T-cell (primary cell): ENCODE results near the gene CBFB. TPM values are rescaled to one million over a fixed set of nuclear protein-coding genes. Genes with fewer than 3 reads are reported as not detected.

Experiments
- ATAC-seq, 4 experiments: fragments of 200-7000 bp in 3 of 4; fragments of 150-1000 bp in 1 of 4; cut with Tn5 transposase; replicated peaks in 1 of 4; 1 replicate in 3 of 4; 2 replicates in 1 of 4; pipeline ENCODE4 v1.10.0; 2021; ENCODE audit warnings: moderate library complexity in 3 of 4, mild to moderate bottlenecking in 2 of 4, moderate number of reproducible peaks in 1 of 4
- CTCF ChIA-PET, 2 donors: fragments of 300-600 bp; sonication (Branson Sonifier 250); formaldehyde crosslinking; loops; one replicate each; lab custom pipeline; 2022; ENCODE audit warnings: antibody characterized with exemption in 2 of 2; lab: Charles Lee
- POLR2A ChIA-PET, 2 donors: fragments of 300-600 bp; sonication (Branson Sonifier 250); formaldehyde crosslinking; loops; one replicate each; lab custom pipeline; 2022; ENCODE audit warnings: antibody characterized with exemption in 2 of 2; lab: Charles Lee
- DNase-seq, 35 experiments: peaks; one replicate each; pipeline versions ENCODE4 v3.0.0 to v3.0.0-alpha.2; 2013 to 2023
- H3K27ac ChIP-seq: one replicate; pipeline ENCODE4 v1.5.1; 2013; ENCODE audit warnings: low read length
- H3K27me3 ChIP-seq, 2 experiments: replicated peaks in 1 of 2; 1 replicate in 1 of 2; 2 replicates in 1 of 2; pipeline versions ENCODE4 v1.6.1 to v1.7.0; 2013; ENCODE audit warnings: low read length in 1 of 2, mixed read lengths in 1 of 2; ENCODE audit not compliant: control insufficient read depth in 2 of 2, insufficient read depth in 2 of 2; ENCODE audit errors: extremely low read depth in 1 of 2
- H3K36me3 ChIP-seq, 2 donors: 1 replicate in 1 of 2; 2 replicates in 1 of 2; pipeline versions ENCODE4 v1.6.1 to v1.7.0; 2013; ENCODE audit warnings: low read length in 1 of 2; ENCODE audit not compliant: control insufficient read depth in 2 of 2, insufficient read depth in 1 of 2; ENCODE audit errors: extremely low read depth in 1 of 2
- H3K4me1 ChIP-seq, 2 experiments: 1 replicate in 1 of 2; 2 replicates in 1 of 2; pipeline versions ENCODE4 v1.6.1 to v1.7.0; 2013; ENCODE audit warnings: low read length in 2 of 2, mixed read lengths in 1 of 2; ENCODE audit not compliant: insufficient read depth in 2 of 2, control insufficient read depth in 1 of 2; ENCODE audit errors: extremely low read depth in 1 of 2
- H3K4me3 ChIP-seq, 2 donors: 1 replicate in 1 of 2; 2 replicates in 1 of 2; pipeline versions ENCODE4 v1.5.1 to v1.7.0; 2013; ENCODE audit warnings: mild to moderate bottlenecking in 2 of 2, low read length in 1 of 2, moderate library complexity in 1 of 2; ENCODE audit not compliant: control insufficient read depth in 1 of 2; ENCODE audit errors: extremely low read depth in 1 of 2
- H3K9me3 ChIP-seq: 2 replicates; pipeline ENCODE4 v1.7.0; 2013
- H3K27ac Mint-ChIP-seq, 2 donors: one replicate each; pipeline ENCODE4 v1.8.0; 2020 to 2021; ENCODE audit warnings: mild to moderate bottlenecking in 2 of 2, mixed read lengths in 2 of 2
- H3K27me3 Mint-ChIP-seq, 2 donors: one replicate each; pipeline ENCODE4 v1.8.0; 2021 to 2022; ENCODE audit warnings: mixed read lengths in 2 of 2
- H3K36me3 Mint-ChIP-seq: one replicate; pipeline ENCODE4 v1.8.0; 2021; ENCODE audit warnings: mixed read lengths
- H3K4me1 Mint-ChIP-seq, 3 donors: one replicate each; pipeline ENCODE4 v1.8.0; 2020 to 2022; ENCODE audit warnings: mixed read lengths in 3 of 3, mild to moderate bottlenecking in 1 of 3
- H3K4me3 Mint-ChIP-seq, 3 donors: one replicate each; pipeline ENCODE4 v1.8.0; 2020 to 2022; ENCODE audit warnings: mild to moderate bottlenecking in 3 of 3, mixed read lengths in 3 of 3, moderate library complexity in 3 of 3
- H3K9me3 Mint-ChIP-seq, 3 donors: one replicate each; pipeline ENCODE4 v1.8.0; 2020 to 2022; ENCODE audit warnings: mixed read lengths in 3 of 3
- WGBS: methylation state at CpG from one replicate; pipeline ENCODE4 v1.1.5; 2013; ENCODE audit warnings: missing lambda C conversion rate; ENCODE audit not compliant: insufficient coverage; 5-methylcytosine and 5-hydroxymethylcytosine counted together
- total RNA-seq, 35 experiments: library from RNA in 6 of 35; stranded (reverse) in 6 of 35; fragments of 120-200 nt in 1 of 35; gene quantifications; one replicate each; pipeline versions ENCODE4 v1.2.1 to v1.2.4 and lab custom pipeline; 2013 to 2026

CBFB gene
- total RNA-seq, result 100 to 1,000 TPM in 2 of 5 donors, 10 to 100 TPM in 3; 80.0 to 115 (median 96.5) TPM
- total RNA-seq (2013), result 97.3 TPM
- total RNA-seq (lab: John Stamatoyannopoulos, UW), result 77.3 to 336 (median 113) reads per million in 29 experiments

DNA sequence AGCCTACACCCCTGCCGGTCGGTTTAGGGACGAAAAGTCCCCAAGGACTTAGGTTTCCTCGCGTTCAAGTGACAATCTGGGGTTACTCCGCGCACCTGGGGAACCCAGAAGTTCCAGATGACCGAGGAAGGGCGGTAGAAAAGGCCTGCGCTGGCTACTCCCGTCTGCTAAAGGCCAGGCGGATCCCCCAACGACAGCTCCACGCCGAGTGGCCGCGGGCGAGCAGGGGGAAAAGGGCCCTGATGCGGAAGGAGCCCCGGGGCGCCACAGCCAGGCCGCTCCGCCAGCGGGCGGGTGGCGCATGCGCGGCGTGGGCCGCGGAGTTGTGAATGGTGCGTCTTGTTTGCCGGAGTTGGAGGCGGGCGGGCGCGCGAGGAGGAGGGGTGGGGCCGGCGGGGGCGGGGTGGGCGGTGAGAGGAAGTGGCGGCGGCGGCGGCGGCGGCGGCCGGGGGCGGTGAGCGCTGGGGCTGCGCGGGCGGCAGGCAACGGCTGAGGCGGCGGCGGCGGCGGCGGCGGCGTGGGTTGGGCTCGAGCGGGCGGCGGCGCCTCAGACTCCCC lies at the start of gene CBFB:
TSS of gene CBFB (plus strand) at position 454 of the 558 bp plus-strand sequence. CDS start 259 bp downstream, outside the sequence.
- ATAC-seq (peak; percentile 87 to 88 (median 88)), DNase-seq (peak; percentile 88 to 97 (median 93))
- Mint-ChIP-seq H3K27me3 (no peaks in the 10 kb centered on the region), H3K36me3 (peaks cover 10% of the 10 kb centered on the region), H3K4me3 (peak within 1 kb of the TSS; percentile 86 to 90 (median 89)), H3K9me3 (no peaks in the 10 kb centered on the region), H3K4me1 (peaks cover 43 to 51% (median 50%) of the 10 kb centered on the region in 3 donors), H3K27ac (peak within 1 kb of the TSS; percentile 93 to 96)
- H3K4me1 ChIP-seq, result peaks cover 11 to 38% of the 10 kb centered on the region in 2 experiments
- POLR2A ChIA-PET, result interaction anchor here (0.5 to 0.7 kb wide), 5 partner anchors 10 to 159 kb away, joined by 4 to 13 read pairs (median 7); no protein-coding TSS in a partner anchor
- CTCF ChIA-PET, result interaction anchor here (0.6 to 1.7 kb wide), 9 partner anchors 9 to 131 kb away, joined by 3 to 14 read pairs (median 4); partner anchors contain the start of genes FBXL8 (in 1 of the 2) and TRADD (in 1 of the 2)
- peak within 1 kb of the TSS; percentile 69 to 70 for H3K4me3 ChIP-seq
- H3K36me3 ChIP-seq, result no peaks in the 10 kb centered on the region
- 0% methylated on average over 46 of the region's 69 CpGs for WGBS
- no peaks in the 10 kb centered on the region for H3K9me3 ChIP-seq
- no peaks in the 10 kb centered on the region for H3K27me3 ChIP-seq
- H3K27ac ChIP-seq, result peak within 1 kb of the TSS; percentile 98

- H3K4me3 Mint-ChIP-seq, result no peak overlapping the region
- no peak for DNase-seq
- ChIA-PET CTCF (interaction anchor here in 1 of 2 donors (0.7 kb wide), 1 partner anchor 30 kb away, joined by 3 read pairs; no protein-coding TSS in a partner anchor), POLR2A (interaction anchor here in 1 of 2 donors (0.6 kb wide), 1 partner anchor 326 kb away, joined by 6 read pairs; no protein-coding TSS in a partner anchor)
- ATAC-seq, result no peak
- H3K9me3 Mint-ChIP-seq, result no peaks in the 10 kb centered on the region
- no peaks in the 10 kb centered on the region for H3K27me3 Mint-ChIP-seq
- H3K4me1 ChIP-seq, result peaks cover 0 to 27% of the 10 kb centered on the region in 2 experiments
- no peaks in the 10 kb centered on the region for H3K27me3 ChIP-seq
- peaks cover 21 to 37% (median 30%) of the 10 kb centered on the region in 3 donors for H3K4me1 Mint-ChIP-seq
- H3K36me3 Mint-ChIP-seq, result no peaks in the 10 kb centered on the region
- H3K27ac Mint-ChIP-seq, result no peak overlapping the region
- no peak overlapping the region for H3K4me3 ChIP-seq
- no peaks in the 10 kb centered on the region for H3K9me3 ChIP-seq
- 100% methylated on average over 1 of the region's 9 CpGs for WGBS
- no peak overlapping the region for H3K27ac ChIP-seq
- no peaks in the 10 kb centered on the region for H3K36me3 ChIP-seq
Observed at GRCh38 chr16:66983033-66983432, 45.9 kb upstream of the CBFB start.

- Histone ChIP-seq H3K4me1 (peaks cover 0 to 27% of the 10 kb centered on the region in 2 experiments), H3K9me3 (no peaks in the 10 kb centered on the region), H3K27me3 (peaks cover 0 to 2% of the 10 kb centered on the region in 2 experiments), H3K27ac (peak overlapping the region; percentile 72), H3K36me3 (no peaks in the 10 kb centered on the region), H3K4me3 (no peak overlapping the region)
- ChIA-PET CTCF (interaction anchor here in 1 of 2 donors (0.6 kb wide), 2 partner anchors 24 to 537 kb away, joined by 3 read pairs; partner anchors contain the start of gene CES3), POLR2A (no interaction called here)
- no peaks in the 10 kb centered on the region for H3K36me3 Mint-ChIP-seq
- 30% methylated on average over 2 of the region's 4 CpGs for WGBS
- H3K27ac Mint-ChIP-seq, result peak overlapping the region; percentile 94 to 98
- no peaks in the 10 kb centered on the region for H3K27me3 Mint-ChIP-seq
- DNase-seq (no peak), ATAC-seq (peak; percentile 48 to 89 (median 86))
- H3K9me3 Mint-ChIP-seq, result no peaks in the 10 kb centered on the region
- peaks cover 21 to 37% (median 30%) of the 10 kb centered on the region in 3 donors for H3K4me1 Mint-ChIP-seq
- peak overlapping the region in 1 of 3 donors; percentile 47 for H3K4me3 Mint-ChIP-seq
Observed at GRCh38 chr16:66984892-66985311, 44.0 kb upstream of the CBFB start.

DNA sequence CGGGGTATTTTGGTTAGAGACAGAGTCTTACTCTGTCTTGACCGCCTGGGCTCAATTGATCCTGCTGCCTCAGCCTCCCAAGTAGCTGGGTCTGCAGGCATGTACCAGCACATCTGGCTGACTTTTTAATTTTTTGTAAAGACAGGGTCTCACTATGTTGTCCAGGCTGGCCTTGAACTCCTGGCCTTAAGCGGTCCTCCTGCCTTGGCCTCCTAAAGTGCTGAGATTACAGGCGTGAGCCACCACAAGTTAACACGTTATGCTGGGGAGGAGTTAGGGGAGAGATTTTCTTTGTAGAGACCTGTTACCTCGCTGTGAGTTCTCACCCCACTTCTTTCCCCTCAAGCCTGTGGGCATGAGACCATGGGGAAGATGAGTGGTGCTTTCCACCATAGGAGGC lies 42.4 kb upstream of the CBFB start:
- no peaks in the 10 kb centered on the region for H3K9me3 Mint-ChIP-seq
- DNase-seq (no peak), ATAC-seq (no peak)
- Histone ChIP-seq H3K4me1 (peaks cover 0 to 27% of the 10 kb centered on the region in 2 experiments), H3K36me3 (no peaks in the 10 kb centered on the region), H3K27ac (no peak overlapping the region), H3K4me3 (no peak overlapping the region), H3K27me3 (peaks cover 0 to 2% of the 10 kb centered on the region in 2 experiments), H3K9me3 (no peaks in the 10 kb centered on the region)
- ChIA-PET POLR2A (no interaction called here), CTCF (no interaction called here)
- peaks cover 21 to 37% (median 30%) of the 10 kb centered on the region in 3 donors for H3K4me1 Mint-ChIP-seq
- no peaks in the 10 kb centered on the region for H3K27me3 Mint-ChIP-seq
- no peak overlapping the region for H3K4me3 Mint-ChIP-seq
- no peaks in the 10 kb centered on the region for H3K36me3 Mint-ChIP-seq
- no CpG with 5 or more reads among the region's 6 CpGs for WGBS
- no peak overlapping the region for H3K27ac Mint-ChIP-seq

DNA sequence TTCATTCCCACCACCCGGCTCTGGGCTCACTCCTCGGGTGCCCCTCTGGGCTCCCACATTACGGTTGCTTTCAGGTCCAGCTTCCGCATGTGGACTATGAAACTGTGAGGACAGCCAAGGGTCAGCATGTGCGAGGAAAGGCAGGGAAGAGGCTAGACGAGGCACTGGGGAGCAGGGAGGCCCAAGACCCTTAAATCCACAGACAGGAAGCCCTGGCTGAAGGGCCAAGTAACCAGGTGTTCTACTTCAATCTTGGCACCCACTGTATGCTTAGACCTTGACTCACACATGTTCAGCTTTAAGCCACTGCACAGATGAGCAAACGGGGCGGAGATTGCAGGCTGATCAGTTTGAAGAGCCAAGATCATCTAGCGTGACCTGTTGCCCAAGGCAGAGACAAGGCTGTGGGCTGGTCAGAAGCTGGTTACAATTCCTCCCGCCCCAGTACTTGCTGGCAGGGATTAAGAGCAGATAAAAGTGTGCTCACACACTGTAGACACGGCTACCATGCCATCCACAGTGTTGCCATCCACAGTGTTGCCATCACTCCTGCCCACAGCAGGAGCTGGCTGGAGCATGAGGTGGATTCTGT lies 40.7 kb upstream of the CBFB start, which contains the start of gene CES4A:
TSS of gene CES4A (plus strand) at position 393 of the 592 bp plus-strand sequence. CDS start at position 577, 184 bp downstream.
- Histone ChIP-seq H3K4me1 (peaks cover 0 to 22% of the 10 kb centered on the region in 2 experiments), H3K9me3 (no peaks in the 10 kb centered on the region), H3K27ac (no peak within 1 kb of the TSS), H3K4me3 (no peak within 1 kb of the TSS), H3K36me3 (no peaks in the 10 kb centered on the region), H3K27me3 (peaks cover 0 to 2% of the 10 kb centered on the region in 2 experiments)
- 87% methylated on average over 9 of the region's 11 CpGs for WGBS
- Mint-ChIP-seq H3K4me3 (no peak within 1 kb of the TSS), H3K27ac (peak within 1 kb of the TSS in 1 of 2 donors; percentile 60), H3K36me3 (no peaks in the 10 kb centered on the region), H3K4me1 (peaks cover 16 to 26% (median 21%) of the 10 kb centered on the region in 3 donors), H3K27me3 (no peaks in the 10 kb centered on the region), H3K9me3 (no peaks in the 10 kb centered on the region)
- POLR2A ChIA-PET, result no interaction called here
- no peak for DNase-seq
- CTCF ChIA-PET, result no interaction called here
- no peak for ATAC-seq

GRCh38 chr16:66991545-66992077 lies 37.3 kb upstream of the CBFB start:
- H3K9me3 Mint-ChIP-seq, result no peaks in the 10 kb centered on the region
- H3K4me1 Mint-ChIP-seq, result peaks cover 0 to 3% (median 0%) of the 10 kb centered on the region in 3 donors
- H3K27ac Mint-ChIP-seq, result no peak overlapping the region
- WGBS, result 83% methylated on average over 1 of the region's 2 CpGs
- H3K36me3 Mint-ChIP-seq, result no peaks in the 10 kb centered on the region
- no peak for DNase-seq
- Histone ChIP-seq H3K4me3 (no peak overlapping the region), H3K9me3 (no peaks in the 10 kb centered on the region), H3K4me1 (no peaks in the 10 kb centered on the region), H3K27ac (no peak overlapping the region), H3K27me3 (peaks cover 0 to 2% of the 10 kb centered on the region in 2 experiments), H3K36me3 (no peaks in the 10 kb centered on the region)
- no peaks in the 10 kb centered on the region for H3K27me3 Mint-ChIP-seq
- ChIA-PET POLR2A (no interaction called here), CTCF (no interaction called here)
- H3K4me3 Mint-ChIP-seq, result no peak overlapping the region
- no peak for ATAC-seq
